Measurements from ENCODE around the gene MAGEA9. TPM values are rescaled to one million over a fixed set of nuclear protein-coding genes. Genes with fewer than 3 reads are reported as not detected.
"Not testable (repeated sequence)": the region's sequence is repeated elsewhere in the genome, so short reads cannot be mapped to it uniquely, and the experiment has no call there.

Gene MAGEA9, protein sequence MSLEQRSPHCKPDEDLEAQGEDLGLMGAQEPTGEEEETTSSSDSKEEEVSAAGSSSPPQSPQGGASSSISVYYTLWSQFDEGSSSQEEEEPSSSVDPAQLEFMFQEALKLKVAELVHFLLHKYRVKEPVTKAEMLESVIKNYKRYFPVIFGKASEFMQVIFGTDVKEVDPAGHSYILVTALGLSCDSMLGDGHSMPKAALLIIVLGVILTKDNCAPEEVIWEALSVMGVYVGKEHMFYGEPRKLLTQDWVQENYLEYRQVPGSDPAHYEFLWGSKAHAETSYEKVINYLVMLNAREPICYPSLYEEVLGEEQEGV
- total RNA-seq (not detected), polyA plus RNA-seq (not detected)
- long read RNA-seq, donor 1, result 0 reads
- long read RNA-seq, donor 2, result 0 reads
- long read RNA-seq, donor 3, result 0 reads

DNA sequence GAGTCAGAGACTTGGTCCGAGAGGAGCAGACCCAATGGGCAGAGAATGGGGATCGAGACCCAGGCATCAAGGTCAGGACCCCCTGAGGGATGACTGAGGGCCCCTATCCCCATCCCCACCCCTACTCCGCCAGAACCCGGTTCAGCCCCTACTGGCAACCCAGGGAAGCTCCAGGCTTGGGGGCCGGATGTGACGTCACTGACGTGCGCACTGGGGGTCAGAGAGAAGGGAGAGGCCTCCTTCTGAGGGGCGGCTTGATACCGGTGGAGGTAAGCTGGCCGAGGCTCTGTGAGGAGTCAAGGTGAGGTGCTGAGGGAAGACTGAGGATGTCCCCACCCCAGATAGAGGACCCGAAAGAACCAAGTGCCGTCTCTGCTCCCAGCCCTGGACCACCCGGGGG is at the start of gene MAGEA9:
Gene MAGEA9, plus strand, starts transcription at position 204 of the 400 bp plus-strand sequence. CDS start 4,281 bp downstream, outside the sequence.
- H3K4me1 ChIP-seq; H3K27me3 ChIP-seq; H3K9me3 ChIP-seq; intact Hi-C loops (cut with DNase I); DNase-seq; H3K27ac ChIP-seq; H3K4me3 ChIP-seq; H3K36me3 ChIP-seq: not testable (repeated sequence)
- WGBS, 2 donors, result no CpG with 5 or more reads among the region's 14 CpGs
- peak in 1 of 8 donors; percentile 29 for ATAC-seq

DNA sequence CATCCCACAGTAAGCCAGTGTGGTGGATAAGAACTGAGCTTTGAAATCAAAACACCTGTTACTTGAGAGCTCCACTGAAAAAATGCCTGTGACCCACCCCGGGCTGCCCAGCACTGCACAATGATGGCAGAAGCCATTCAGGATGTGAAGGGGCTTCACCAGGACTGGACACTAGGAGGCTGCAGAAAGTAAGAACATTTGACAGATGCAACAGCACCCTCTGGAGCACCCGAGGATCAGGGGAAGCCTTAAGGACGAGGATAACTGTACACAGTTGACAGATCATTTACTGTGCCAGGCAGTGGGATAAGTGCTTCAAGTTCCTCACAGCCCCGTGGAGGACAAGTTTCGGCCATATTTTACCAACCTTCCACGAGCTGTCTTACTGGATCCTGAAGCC is 39.5 kb upstream of the MAGEA9 start:
- H3K4me3 ChIP-seq; H3K27ac ChIP-seq; H3K27me3 ChIP-seq; H3K9me3 ChIP-seq; intact Hi-C loops (cut with DNase I); DNase-seq; H3K36me3 ChIP-seq; H3K4me1 ChIP-seq: not testable (repeated sequence)
- WGBS, 2 donors, result 17% methylated on average over 1 of the region's 6 CpGs; no CpG with 5 or more reads in 1 of the 2 donors
- ATAC-seq, result peak in 1 of 8 donors; percentile 53

DNA sequence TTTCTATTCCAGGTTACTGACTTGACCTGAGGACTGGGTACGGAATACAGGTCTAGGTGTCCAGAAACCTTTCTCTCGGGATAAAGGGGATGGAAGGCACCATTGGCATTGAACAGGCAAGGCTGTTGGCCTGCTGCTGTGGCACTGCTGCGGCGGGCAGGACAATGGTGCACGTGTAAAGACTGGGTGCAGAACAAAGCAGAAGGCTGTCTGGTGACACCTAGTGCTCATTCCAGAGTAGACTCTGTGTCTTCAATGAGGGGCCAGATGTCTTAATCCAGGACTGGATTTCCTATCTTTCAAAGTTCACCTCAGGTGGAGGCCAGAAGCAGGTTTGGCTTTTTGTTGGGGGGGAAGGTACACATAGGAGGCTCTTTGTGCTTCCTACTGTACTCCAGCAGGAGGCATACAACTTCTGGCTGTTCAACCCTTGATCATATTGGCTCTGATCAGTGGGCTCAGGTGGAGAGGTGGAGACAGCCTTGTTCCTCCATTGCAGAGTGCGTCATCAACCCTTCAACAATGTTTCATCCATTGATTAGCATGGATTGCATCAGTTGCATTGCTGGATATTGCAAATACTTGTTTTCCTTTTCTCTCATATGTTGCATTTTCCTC is 35.2 kb upstream of the MAGEA9 start:
- H3K4me3 ChIP-seq; H3K36me3 ChIP-seq; DNase-seq; intact Hi-C loops (cut with DNase I); H3K27ac ChIP-seq; H3K9me3 ChIP-seq; H3K4me1 ChIP-seq; H3K27me3 ChIP-seq: not testable (repeated sequence)
- 70 to 84% methylated on average over 2 of the region's 6 CpGs for WGBS, 2 donors
- peak in 3 of 8 donors; percentile 26 to 64 (median 59) for ATAC-seq

DNA sequence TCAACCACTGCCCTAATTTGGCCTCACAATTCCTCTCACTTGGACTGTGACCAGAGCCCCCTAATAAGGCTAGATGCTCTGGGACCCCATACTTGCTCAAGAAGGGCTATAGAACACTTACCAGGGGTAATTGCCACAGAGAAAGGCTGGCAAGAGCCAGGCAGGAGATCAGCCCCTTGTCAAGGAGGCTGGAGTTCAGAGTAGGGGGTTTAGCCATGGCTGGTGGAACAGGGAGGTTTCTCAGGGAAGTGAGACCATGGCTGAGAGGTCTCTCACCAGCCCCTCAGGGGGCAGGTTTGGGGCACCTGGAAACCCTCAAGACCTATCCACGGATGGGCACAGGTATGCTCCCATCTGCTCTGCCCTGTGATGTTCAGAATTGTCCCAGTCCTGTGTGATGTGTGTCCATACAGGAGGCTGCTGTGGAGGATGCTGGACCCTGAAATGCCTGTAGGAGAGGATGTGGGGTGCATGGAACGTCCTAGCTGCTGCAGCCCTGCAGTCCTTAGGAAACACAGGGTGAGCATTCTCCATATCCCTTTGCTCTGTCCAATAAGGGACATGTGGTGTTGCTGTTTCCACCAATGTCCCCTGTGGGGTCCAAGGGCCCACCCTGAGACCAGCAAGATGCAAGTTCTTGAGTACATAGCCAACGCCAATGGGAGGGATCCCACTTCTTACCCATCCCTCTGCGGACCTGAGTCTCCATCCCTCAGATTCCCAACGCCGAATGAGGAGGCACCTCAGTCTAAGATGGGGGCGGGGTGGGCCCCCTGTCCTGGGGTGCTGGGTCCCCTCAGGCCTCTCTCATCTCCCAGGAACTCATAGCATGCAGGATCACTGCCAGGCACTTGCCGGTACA is 24.3 kb upstream of the MAGEA9 start:
- Histone ChIP-seq H3K27me3 (peaks cover 0 to 4% (median 0%) of the 10 kb centered on the region in 7 donors), H3K4me3 (no peak overlapping the region), H3K27ac (no peak overlapping the region), H3K36me3 (no peaks in the 10 kb centered on the region), H3K9me3 (no peaks in the 10 kb centered on the region), H3K4me1 (no peaks in the 10 kb centered on the region)
- DNase-seq (no peak), ATAC-seq (no peak)
- intact Hi-C loops (cut with DNase I), result no loop called here
- TF ChIP-seq, protein P1, sequence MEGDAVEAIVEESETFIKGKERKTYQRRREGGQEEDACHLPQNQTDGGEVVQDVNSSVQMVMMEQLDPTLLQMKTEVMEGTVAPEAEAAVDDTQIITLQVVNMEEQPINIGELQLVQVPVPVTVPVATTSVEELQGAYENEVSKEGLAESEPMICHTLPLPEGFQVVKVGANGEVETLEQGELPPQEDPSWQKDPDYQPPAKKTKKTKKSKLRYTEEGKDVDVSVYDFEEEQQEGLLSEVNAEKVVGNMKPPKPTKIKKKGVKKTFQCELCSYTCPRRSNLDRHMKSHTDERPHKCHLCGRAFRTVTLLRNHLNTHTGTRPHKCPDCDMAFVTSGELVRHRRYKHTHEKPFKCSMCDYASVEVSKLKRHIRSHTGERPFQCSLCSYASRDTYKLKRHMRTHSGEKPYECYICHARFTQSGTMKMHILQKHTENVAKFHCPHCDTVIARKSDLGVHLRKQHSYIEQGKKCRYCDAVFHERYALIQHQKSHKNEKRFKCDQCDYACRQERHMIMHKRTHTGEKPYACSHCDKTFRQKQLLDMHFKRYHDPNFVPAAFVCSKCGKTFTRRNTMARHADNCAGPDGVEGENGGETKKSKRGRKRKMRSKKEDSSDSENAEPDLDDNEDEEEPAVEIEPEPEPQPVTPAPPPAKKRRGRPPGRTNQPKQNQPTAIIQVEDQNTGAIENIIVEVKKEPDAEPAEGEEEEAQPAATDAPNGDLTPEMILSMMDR (IDR thresholded peaks at IDR 0.05), result no peak
- 85 to 94% methylated on average over 4 to 8 of the region's 8 CpGs for WGBS, 2 donors

DNA sequence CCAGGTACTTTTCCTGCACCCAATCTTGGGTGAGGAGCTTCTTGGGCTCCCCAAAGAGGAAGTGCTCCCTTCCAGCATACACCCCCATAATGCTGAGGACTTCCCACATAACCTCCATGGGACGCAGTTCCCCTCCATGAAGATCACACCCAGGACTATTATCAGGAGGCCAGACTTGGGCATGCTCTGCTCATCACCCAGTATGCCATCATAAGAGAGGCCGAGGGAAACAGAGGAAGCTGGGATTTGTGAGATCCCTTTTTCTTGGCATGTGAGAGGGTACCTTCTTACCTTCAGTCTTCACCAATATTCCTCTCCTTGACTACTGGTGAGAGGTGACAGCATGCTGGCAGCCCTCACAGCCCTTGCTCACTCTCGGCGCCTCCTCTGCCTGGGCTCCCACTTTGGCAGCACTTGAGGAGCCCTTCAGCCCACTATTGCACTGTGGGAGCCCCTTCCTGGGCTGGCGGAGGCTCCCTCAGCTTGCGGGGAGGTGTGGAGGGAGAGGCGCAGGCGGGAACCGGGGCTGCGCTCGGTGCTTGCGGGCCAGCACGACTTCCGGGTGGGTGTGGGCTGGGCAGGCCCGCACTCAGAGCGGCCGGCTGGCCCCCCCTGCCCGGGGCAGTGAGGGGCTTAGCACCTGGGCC is 23.5 kb upstream of the MAGEA9 start:
- intact Hi-C loops (cut with DNase I), result no loop called here
- ATAC-seq (no peak), DNase-seq (no peak)
- Histone ChIP-seq H3K27me3 (peaks cover 0 to 4% (median 0%) of the 10 kb centered on the region in 7 donors), H3K36me3 (no peaks in the 10 kb centered on the region), H3K27ac (no peak overlapping the region), H3K4me3 (no peak overlapping the region), H3K4me1 (no peaks in the 10 kb centered on the region), H3K9me3 (no peaks in the 10 kb centered on the region)
- 94 to 96% methylated on average over 13 to 18 of the region's 18 CpGs for WGBS, 2 donors
- TF ChIP-seq, protein P1 (IDR thresholded peaks at IDR 0.05), result no peak

DNA sequence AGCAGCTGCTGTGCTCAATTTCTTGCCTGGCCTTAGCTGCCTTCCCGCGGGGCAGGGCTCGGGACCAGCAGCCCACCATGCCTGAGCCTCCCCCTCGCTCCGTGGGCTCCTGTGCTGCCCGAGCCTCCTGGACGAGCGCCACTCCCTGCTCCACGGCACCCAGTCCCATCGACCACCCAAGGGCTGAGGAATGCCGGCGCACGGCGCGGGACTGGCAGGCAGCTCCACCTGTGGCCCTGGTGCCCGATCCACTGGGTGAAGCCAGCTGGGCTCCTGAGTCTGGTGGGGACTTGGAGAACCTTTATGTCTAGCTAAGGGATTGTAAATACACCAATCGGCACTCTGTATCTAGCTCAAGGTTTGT is 23.0 kb upstream of the MAGEA9 start:
- H3K36me3 ChIP-seq; intact Hi-C loops (cut with DNase I); ATAC-seq; H3K27ac ChIP-seq; DNase-seq; H3K4me1 ChIP-seq; H3K4me3 ChIP-seq; H3K9me3 ChIP-seq; H3K27me3 ChIP-seq: not testable (repeated sequence)
- 89 to 93% methylated on average over 13 to 16 of the region's 17 CpGs for WGBS, 2 donors

All from heart right ventricle (tissue), 16 donors.